Keratinocyte (primary cell): Measurements from ENCODE around the gene TULP1. TPM values are rescaled to one million over a fixed set of nuclear protein-coding genes. Genes with fewer than 3 reads are reported as not detected.

Experiments
- DNase-seq: peaks from one replicate; pipeline ENCODE4 v3.0.0-alpha.2; 2011; ENCODE audit warnings: low read depth, missing footprints, low spot score
- FAIRE-seq: peaks from 2 replicates; lab custom pipeline; 2011; peaks lifted over from hg19 to GRCh38; lab: Jason Lieb, UNC
- H2AFZ ChIP-seq: 2 replicates; pipeline ENCODE4 v1.6.0; 2012; ENCODE audit warnings: low read length, control low read depth, inconsistent platforms; ENCODE audit not compliant: control insufficient read depth
- H3K27ac ChIP-seq: 2 replicates; pipeline ENCODE4 v1.5.1; 2011; ENCODE audit warnings: low read length; ENCODE audit not compliant: control insufficient read depth, insufficient read depth
- H3K27me3 ChIP-seq: 3 replicates; pipeline ENCODE4 v1.6.0; 2011; ENCODE audit warnings: low read length; ENCODE audit not compliant: control insufficient read depth, insufficient read depth; ENCODE audit errors: extremely low read depth
- H3K36me3 ChIP-seq, 2 experiments: 2 replicates in 1 of 2; 3 replicates in 1 of 2; pipeline ENCODE4 v1.5.1; 2011; ENCODE audit warnings: low read length in 2 of 2, mild to moderate bottlenecking in 1 of 2; ENCODE audit not compliant: control insufficient read depth in 2 of 2, insufficient read depth in 2 of 2; ENCODE audit errors: extremely low read depth in 1 of 2
- H3K4me1 ChIP-seq: 3 replicates; pipeline ENCODE4 v1.5.1; 2011; ENCODE audit warnings: low read length; ENCODE audit not compliant: control insufficient read depth, insufficient read depth; ENCODE audit errors: extremely low read depth
- H3K4me2 ChIP-seq: 3 replicates; pipeline ENCODE4 v1.6.0; 2011; ENCODE audit warnings: low read depth, low read length; ENCODE audit not compliant: control insufficient read depth, insufficient read depth; ENCODE audit errors: extremely low read depth
- H3K4me3 ChIP-seq, 3 experiments: fragments of 200-600 bp in 1 of 3; sonication (generic) in 1 of 3; 2 replicates in 2 of 3; 3 replicates in 1 of 3; pipeline ENCODE4 v1.5.1; 2011 to 2016; ENCODE audit warnings: low read length in 3 of 3, mild to moderate bottlenecking in 3 of 3, control low read depth in 2 of 3, inconsistent platforms in 1 of 3, low read depth in 1 of 3, mixed read lengths in 1 of 3, mixed run types in 1 of 3, moderate library complexity in 1 of 3; ENCODE audit not compliant: control insufficient read depth in 2 of 3, insufficient read depth in 2 of 3; ENCODE audit errors: extremely low read depth in 1 of 3
- H3K79me2 ChIP-seq: 2 replicates; pipeline ENCODE4 v1.6.0; 2012; ENCODE audit warnings: low read length; ENCODE audit not compliant: control insufficient read depth, insufficient read depth
- H3K9ac ChIP-seq: 3 replicates; pipeline ENCODE4 v1.6.0; 2011; ENCODE audit warnings: low read length; ENCODE audit not compliant: control insufficient read depth, insufficient read depth; ENCODE audit errors: extremely low read depth
- H3K9me1 ChIP-seq: 3 replicates; pipeline ENCODE4 v1.6.0; 2011; ENCODE audit warnings: low read length; ENCODE audit not compliant: control insufficient read depth, insufficient read depth; ENCODE audit errors: extremely low read depth
- H3K9me3 ChIP-seq: 2 replicates; pipeline ENCODE4 v1.5.1; 2012; ENCODE audit warnings: low read depth, low read length; ENCODE audit not compliant: control insufficient read depth
- H4K20me1 ChIP-seq: 3 replicates; pipeline ENCODE4 v1.6.0; 2011; ENCODE audit warnings: low read length; ENCODE audit not compliant: control insufficient read depth, insufficient read depth; ENCODE audit errors: extremely low read depth
- EZH2 ChIP-seq: IDR thresholded peaks from one replicate; pipeline ENCODE4 v1.6.1; 2012; ENCODE audit warnings: inconsistent platforms, mild to moderate bottlenecking, low read length, moderate library complexity
- dilution Hi-C: fragments of 300-500 bp; cut with MboI; formaldehyde crosslinking; loops from one replicate; pipeline ENCODE4 v1.7.0; 2020; ENCODE audit warnings: low sequenced_read_pairs; ENCODE audit not compliant: extremely low pct_ligation_motif_present
- polyA plus RNA-seq, 5 experiments: library from polyadenylated mRNA; depleted of rRNA in 3 of 5; stranded (reverse) in 3 of 5; stranded (forward) in 1 of 5; unstranded in 1 of 5; fragments of >200 nt; gene quantifications; 1 replicate in 1 of 5; 2 replicates in 3 of 5; 3 replicates in 1 of 5; pipeline versions ENCODE4 v1.2.1 to v1.2.3, GENCODE V29; 2011 to 2012; ENCODE audit warnings: missing spikeins in 2 of 5, low read depth in 1 of 5, low replicate concordance in 1 of 5
- TF ChIP-seq, protein P1 (sequence below), 3 experiments: IDR thresholded peaks in 1 of 3; conservative IDR thresholded peaks in 1 of 3; optimal IDR thresholded peaks in 1 of 3; 2 replicates in 2 of 3; 3 replicates in 1 of 3; pipeline versions ENCODE3 to v1.5.1; 2011; ENCODE audit warnings: low read length in 3 of 3, mild to moderate bottlenecking in 3 of 3, moderate library complexity in 2 of 3, control low read depth in 1 of 3, inconsistent platforms in 1 of 3; ENCODE audit not compliant: insufficient read depth in 2 of 3; ENCODE audit errors: extremely low read depth in 1 of 3

Gene TULP1
- polyA plus RNA-seq, 1 donor (not counting 4 experiments of a cell fraction or from before 2014, with no cell fraction given) = not detected

DNA sequence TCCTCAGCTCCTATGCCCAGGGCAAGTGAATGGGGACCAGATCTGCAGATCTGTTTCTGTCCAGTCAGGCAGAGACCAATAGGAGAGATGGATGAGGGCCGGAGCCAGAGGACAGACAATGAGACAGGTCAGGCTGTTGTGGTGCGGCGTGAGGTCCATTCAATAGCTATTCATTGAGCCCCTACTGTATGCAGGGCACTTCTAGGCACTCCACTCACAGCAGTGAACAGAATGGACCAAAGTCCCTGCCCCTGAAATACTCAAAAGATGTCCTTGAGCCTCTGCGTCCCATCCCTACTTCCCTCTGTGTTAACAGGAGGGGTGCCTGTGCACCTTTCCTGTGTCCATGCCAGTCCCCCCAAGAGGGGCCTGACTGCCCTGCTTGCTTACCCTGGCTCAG is 8.5 kb upstream of the TULP1 start:
- H3K27me3 ChIP-seq = no peaks in the 10 kb centered on the region
- H3K9me1 ChIP-seq = no peaks in the 10 kb centered on the region
- H3K36me3 ChIP-seq = no peaks in the 10 kb centered on the region
- H4K20me1 ChIP-seq = no peaks in the 10 kb centered on the region
- FAIRE-seq (no peak), DNase-seq (no peak)
- H3K79me2 ChIP-seq = no peaks in the 10 kb centered on the region
- no peak overlapping the region for H2AFZ ChIP-seq
- H3K27ac ChIP-seq = no peak overlapping the region
- H3K4me1 ChIP-seq = peaks cover 8% of the 10 kb centered on the region
- H3K9ac ChIP-seq = no peak overlapping the region
- H3K4me3 ChIP-seq = no peak overlapping the region
- no peak overlapping the region for H3K4me2 ChIP-seq
- dilution Hi-C loops = no loop called here
- TF ChIP-seq EZH2 = no peak
- TF ChIP-seq, protein P1, sequence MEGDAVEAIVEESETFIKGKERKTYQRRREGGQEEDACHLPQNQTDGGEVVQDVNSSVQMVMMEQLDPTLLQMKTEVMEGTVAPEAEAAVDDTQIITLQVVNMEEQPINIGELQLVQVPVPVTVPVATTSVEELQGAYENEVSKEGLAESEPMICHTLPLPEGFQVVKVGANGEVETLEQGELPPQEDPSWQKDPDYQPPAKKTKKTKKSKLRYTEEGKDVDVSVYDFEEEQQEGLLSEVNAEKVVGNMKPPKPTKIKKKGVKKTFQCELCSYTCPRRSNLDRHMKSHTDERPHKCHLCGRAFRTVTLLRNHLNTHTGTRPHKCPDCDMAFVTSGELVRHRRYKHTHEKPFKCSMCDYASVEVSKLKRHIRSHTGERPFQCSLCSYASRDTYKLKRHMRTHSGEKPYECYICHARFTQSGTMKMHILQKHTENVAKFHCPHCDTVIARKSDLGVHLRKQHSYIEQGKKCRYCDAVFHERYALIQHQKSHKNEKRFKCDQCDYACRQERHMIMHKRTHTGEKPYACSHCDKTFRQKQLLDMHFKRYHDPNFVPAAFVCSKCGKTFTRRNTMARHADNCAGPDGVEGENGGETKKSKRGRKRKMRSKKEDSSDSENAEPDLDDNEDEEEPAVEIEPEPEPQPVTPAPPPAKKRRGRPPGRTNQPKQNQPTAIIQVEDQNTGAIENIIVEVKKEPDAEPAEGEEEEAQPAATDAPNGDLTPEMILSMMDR (optimal IDR thresholded peaks at IDR 0.05 in 1 of 3, IDR thresholded peaks at IDR 0.05 in 1 of 3, conservative IDR thresholded peaks at IDR 0.05 in 1 of 3; ENCODE audit: extremely low read depth in 1 of 3, insufficient read depth in 2 of 3, low read length in 3 of 3) = no peak
- H3K9me3 ChIP-seq = no peaks in the 10 kb centered on the region

DNA sequence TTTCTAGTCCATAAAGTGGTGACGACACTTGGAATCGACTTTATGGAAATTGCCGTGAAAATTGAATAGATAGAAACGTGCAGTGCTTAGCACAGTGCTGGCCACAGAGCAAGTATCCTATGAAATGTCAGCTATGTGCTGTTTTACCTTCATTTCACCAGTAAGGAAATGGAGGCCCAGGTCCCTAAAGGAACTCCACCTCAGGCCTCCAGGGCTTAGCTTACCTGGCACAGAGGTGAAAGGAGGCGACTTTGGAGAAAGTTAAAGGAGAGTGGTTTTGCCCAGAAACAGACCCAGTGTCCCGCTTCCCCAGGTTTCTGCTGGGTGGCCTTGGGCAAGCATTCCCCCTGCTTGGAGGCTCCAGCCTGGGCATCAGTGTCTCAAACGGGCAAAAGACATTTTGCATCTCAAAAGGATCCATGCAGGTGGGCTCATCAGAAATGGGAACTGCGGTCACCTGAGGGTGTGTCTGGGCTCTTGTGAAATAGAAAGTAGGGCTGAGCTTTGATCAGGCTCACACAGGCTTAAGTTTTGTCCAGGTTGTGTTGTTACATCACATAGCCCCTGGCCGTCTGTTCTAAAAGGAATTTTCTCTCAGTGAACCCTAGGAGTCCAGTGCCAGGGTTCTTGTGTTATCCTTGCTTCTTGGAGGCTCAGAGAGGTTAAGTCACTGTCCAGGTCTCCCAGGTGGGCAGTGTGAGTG is 6.8 kb upstream of the TULP1 start:
- Histone ChIP-seq H3K4me1 (peaks cover 8% of the 10 kb centered on the region), H3K79me2 (no peaks in the 10 kb centered on the region), H3K4me3 (no peak overlapping the region), H3K9me3 (no peaks in the 10 kb centered on the region), H3K9me1 (no peaks in the 10 kb centered on the region), H3K4me2 (no peak overlapping the region), H3K36me3 (no peaks in the 10 kb centered on the region), H2AFZ (no peak overlapping the region), H3K27me3 (no peaks in the 10 kb centered on the region), H3K9ac (no peak overlapping the region), H4K20me1 (no peaks in the 10 kb centered on the region), H3K27ac (no peak overlapping the region)
- FAIRE-seq (no peak), DNase-seq (no peak)
- TF ChIP-seq EZH2 = no peak
- TF ChIP-seq, protein P1 (optimal IDR thresholded peaks at IDR 0.05 in 1 of 3, IDR thresholded peaks at IDR 0.05 in 1 of 3, conservative IDR thresholded peaks at IDR 0.05 in 1 of 3; ENCODE audit: extremely low read depth in 1 of 3, insufficient read depth in 2 of 3, low read length in 3 of 3) = no peak
- dilution Hi-C loops = no loop called here
